ENCODE results near the gene DEFB112. TPM values are rescaled to one million over a fixed set of nuclear protein-coding genes. Genes with fewer than 3 reads are reported as not detected.
A peak's percentile ranks its signal among the peaks of the same experiment; 100 is the strongest.

DEFB112 gene, protein sequence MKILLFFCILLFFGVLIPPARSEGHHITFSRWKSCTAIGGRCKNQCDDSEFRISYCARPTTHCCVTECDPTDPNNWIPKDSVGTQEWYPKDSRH
- total RNA-seq (not detected), polyA plus RNA-seq (ENCODE audit: insufficient read length in 2 of 2) (not detected)
- long read RNA-seq, donor 1 = 0 reads
- long read RNA-seq, donor 2 = 0 reads
- long read RNA-seq, donor 3 = 0 reads
- long read RNA-seq, donor 4 = 0 reads

- Histone ChIP-seq H3K27ac (ENCODE audit: low read depth, low read length) (no peak within 1 kb of the TSS), H3K4me3 (ENCODE audit: low read depth, low read length) (no peak within 1 kb of the TSS), H3K36me3 (ENCODE audit: control insufficient read depth, insufficient read depth, low read length) (no peaks in the 10 kb centered on the region), H3K4me1 (ENCODE audit: control insufficient read depth, insufficient read depth, low read length) (no peaks in the 10 kb centered on the region), H3K27me3 (ENCODE audit: control insufficient read depth, insufficient read depth, low read length) (no peaks in the 10 kb centered on the region), H3K9me3 (ENCODE audit: control insufficient read depth, insufficient read depth, low read length) (no peaks in the 10 kb centered on the region)
- WGBS (ENCODE audit: insufficient coverage) = no CpG with 5 or more reads among the region's 1 CpG
- DNase-seq (ENCODE audit: low read depth in 4 of 6, low spot score in 6 of 6) = no peak
These were observed at the start of gene DEFB112 for GRCh38 chr6:50049829-50050228. Gene DEFB112 (minus strand): TSS chr6:50049929. CDS start chr6:50049869, 60 bp downstream.

DNA sequence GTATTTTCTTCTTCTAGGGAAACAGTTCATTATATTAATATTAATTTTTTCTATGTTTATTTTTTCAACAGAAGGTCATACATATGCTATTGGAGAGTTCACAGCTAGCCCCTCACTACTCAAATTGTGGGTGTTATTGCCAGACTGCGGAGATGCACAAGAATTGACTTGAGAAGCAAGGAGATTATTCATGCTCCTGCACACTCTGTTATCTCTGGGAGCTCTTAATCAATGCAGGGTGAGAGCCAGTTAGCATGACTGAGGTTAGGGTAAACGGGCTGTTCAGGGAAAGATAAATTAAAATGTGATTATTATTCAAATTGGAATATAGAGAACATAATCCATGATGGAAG is 48.9 kb upstream of the DEFB112 start:
- peak in 2 of 6 donors; percentile 20 to 71 for DNase-seq (ENCODE audit: low read depth in 4 of 6, low spot score in 6 of 6)
- H3K27me3 ChIP-seq (ENCODE audit: control insufficient read depth, insufficient read depth, low read length) = no peaks in the 10 kb centered on the region
- no peaks in the 10 kb centered on the region for H3K9me3 ChIP-seq (ENCODE audit: control insufficient read depth, insufficient read depth, low read length)
- H3K4me3 ChIP-seq (ENCODE audit: low read depth, low read length) = no peak overlapping the region
- WGBS (ENCODE audit: insufficient coverage) = 100% methylated on average over 1 of the region's 2 CpGs
- no peaks in the 10 kb centered on the region for H3K4me1 ChIP-seq (ENCODE audit: control insufficient read depth, insufficient read depth, low read length)
- no peaks in the 10 kb centered on the region for H3K36me3 ChIP-seq (ENCODE audit: control insufficient read depth, insufficient read depth, low read length)
- H3K27ac ChIP-seq (ENCODE audit: low read depth, low read length) = no peak overlapping the region

GRCh38 chr6:50097966-50098640 is 48.4 kb upstream of the DEFB112 start:
- no peaks in the 10 kb centered on the region for H3K4me1 ChIP-seq (ENCODE audit: control insufficient read depth, insufficient read depth, low read length)
- H3K36me3 ChIP-seq (ENCODE audit: control insufficient read depth, insufficient read depth, low read length) = no peaks in the 10 kb centered on the region
- H3K9me3 ChIP-seq (ENCODE audit: control insufficient read depth, insufficient read depth, low read length) = no peaks in the 10 kb centered on the region
- no peaks in the 10 kb centered on the region for H3K27me3 ChIP-seq (ENCODE audit: control insufficient read depth, insufficient read depth, low read length)
- no peak overlapping the region for H3K4me3 ChIP-seq (ENCODE audit: low read depth, low read length)
- no peak overlapping the region for H3K27ac ChIP-seq (ENCODE audit: low read depth, low read length)
- DNase-seq (ENCODE audit: low read depth in 4 of 6, low spot score in 6 of 6) = no peak
- 90% methylated on average over 3 of the region's 7 CpGs for WGBS (ENCODE audit: insufficient coverage)

- DNase-seq (ENCODE audit: low read depth in 4 of 6, low spot score in 6 of 6) = peak in 1 of 6 donors; percentile 56
- no peaks in the 10 kb centered on the region for H3K27me3 ChIP-seq (ENCODE audit: control insufficient read depth, insufficient read depth, low read length)
- H3K36me3 ChIP-seq (ENCODE audit: control insufficient read depth, insufficient read depth, low read length) = no peaks in the 10 kb centered on the region
- H3K27ac ChIP-seq (ENCODE audit: low read depth, low read length) = no peak overlapping the region
- no peaks in the 10 kb centered on the region for H3K9me3 ChIP-seq (ENCODE audit: control insufficient read depth, insufficient read depth, low read length)
- H3K4me1 ChIP-seq (ENCODE audit: control insufficient read depth, insufficient read depth, low read length) = no peaks in the 10 kb centered on the region
- H3K4me3 ChIP-seq (ENCODE audit: low read depth, low read length) = no peak overlapping the region
These were observed 46.6 kb upstream of the DEFB112 start for GRCh38 chr6:50096296-50096695.

- H3K9me3 ChIP-seq (ENCODE audit: control insufficient read depth, insufficient read depth, low read length) = no peaks in the 10 kb centered on the region
- no peaks in the 10 kb centered on the region for H3K4me1 ChIP-seq (ENCODE audit: control insufficient read depth, insufficient read depth, low read length)
- H3K27me3 ChIP-seq (ENCODE audit: control insufficient read depth, insufficient read depth, low read length) = no peaks in the 10 kb centered on the region
- no peak overlapping the region for H3K4me3 ChIP-seq (ENCODE audit: low read depth, low read length)
- WGBS (ENCODE audit: insufficient coverage) = no CpG with 5 or more reads among the region's 1 CpG
- H3K36me3 ChIP-seq (ENCODE audit: control insufficient read depth, insufficient read depth, low read length) = no peaks in the 10 kb centered on the region
- no peak overlapping the region for H3K27ac ChIP-seq (ENCODE audit: low read depth, low read length)
- no peak for DNase-seq (ENCODE audit: low read depth in 4 of 6, low spot score in 6 of 6)
These were observed 44.2 kb upstream of the DEFB112 start for GRCh38 chr6:50093938-50094272.

DNA sequence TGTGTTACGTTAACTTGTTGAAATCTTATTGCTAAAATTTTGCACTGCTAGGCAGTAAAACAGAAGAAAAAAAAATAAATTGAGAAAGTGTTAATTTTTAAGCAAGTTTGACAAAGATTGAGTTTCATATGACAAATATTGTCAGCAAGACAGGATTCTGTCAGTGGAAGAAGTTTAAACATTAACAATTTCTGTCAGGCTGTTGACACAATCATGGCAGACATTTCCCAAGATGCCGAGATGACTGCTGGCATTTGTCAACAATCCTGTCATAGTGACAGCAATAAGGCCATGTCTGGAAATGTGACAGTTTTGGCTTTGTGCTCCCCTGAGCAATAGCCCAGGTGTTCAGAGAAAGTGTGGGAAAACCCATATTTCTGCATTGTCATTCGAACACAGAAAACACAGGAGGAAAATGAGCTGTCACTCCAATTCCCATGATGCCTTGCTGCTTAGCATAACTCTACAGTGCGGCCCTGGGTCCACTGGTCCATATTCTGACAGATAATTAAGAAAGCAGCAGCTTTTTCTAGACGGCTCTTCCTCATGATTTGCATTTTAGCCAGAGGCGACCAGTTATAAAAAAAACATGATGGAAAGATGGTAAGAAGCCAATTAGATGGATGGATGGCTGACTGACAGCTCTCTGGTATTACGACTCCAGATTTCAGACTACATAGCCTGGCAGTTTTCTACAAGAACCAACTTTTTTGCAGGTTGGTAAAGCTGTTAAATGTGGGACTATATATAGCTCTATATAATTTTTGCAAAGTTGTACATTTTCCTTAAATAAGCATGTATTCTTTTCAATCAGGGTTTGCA is 43.6 kb upstream of the DEFB112 start:
- WGBS (ENCODE audit: insufficient coverage) = 86% methylated on average over 5 of the region's 7 CpGs
- no peak overlapping the region for H3K4me3 ChIP-seq (ENCODE audit: low read depth, low read length)

GRCh38 chr6:50091641-50092040 is 41.9 kb upstream of the DEFB112 start:
- H3K27me3 ChIP-seq (ENCODE audit: control insufficient read depth, insufficient read depth, low read length) = no peaks in the 10 kb centered on the region
- H3K9me3 ChIP-seq (ENCODE audit: control insufficient read depth, insufficient read depth, low read length) = no peaks in the 10 kb centered on the region
- no peaks in the 10 kb centered on the region for H3K4me1 ChIP-seq (ENCODE audit: control insufficient read depth, insufficient read depth, low read length)
- no peaks in the 10 kb centered on the region for H3K36me3 ChIP-seq (ENCODE audit: control insufficient read depth, insufficient read depth, low read length)
- WGBS (ENCODE audit: insufficient coverage) = no CpG with 5 or more reads among the region's 1 CpG
- H3K27ac ChIP-seq (ENCODE audit: low read depth, low read length) = no peak overlapping the region
- no peak overlapping the region for H3K4me3 ChIP-seq (ENCODE audit: low read depth, low read length)
- no peak for DNase-seq (ENCODE audit: low read depth in 4 of 6, low spot score in 6 of 6)

More for the DNA sequence above, 43.6 kb upstream of the DEFB112 start:
- Histone ChIP-seq H3K27ac (ENCODE audit: low read depth, low read length) (no peak overlapping the region), H3K27me3 (ENCODE audit: control insufficient read depth, insufficient read depth, low read length) (no peaks in the 10 kb centered on the region), H3K36me3 (ENCODE audit: control insufficient read depth, insufficient read depth, low read length) (no peaks in the 10 kb centered on the region), H3K9me3 (ENCODE audit: control insufficient read depth, insufficient read depth, low read length) (no peaks in the 10 kb centered on the region), H3K4me1 (ENCODE audit: control insufficient read depth, insufficient read depth, low read length) (no peaks in the 10 kb centered on the region)
- DNase-seq (ENCODE audit: low read depth in 4 of 6, low spot score in 6 of 6) = peak in 1 of 6 donors; percentile 92

DNA sequence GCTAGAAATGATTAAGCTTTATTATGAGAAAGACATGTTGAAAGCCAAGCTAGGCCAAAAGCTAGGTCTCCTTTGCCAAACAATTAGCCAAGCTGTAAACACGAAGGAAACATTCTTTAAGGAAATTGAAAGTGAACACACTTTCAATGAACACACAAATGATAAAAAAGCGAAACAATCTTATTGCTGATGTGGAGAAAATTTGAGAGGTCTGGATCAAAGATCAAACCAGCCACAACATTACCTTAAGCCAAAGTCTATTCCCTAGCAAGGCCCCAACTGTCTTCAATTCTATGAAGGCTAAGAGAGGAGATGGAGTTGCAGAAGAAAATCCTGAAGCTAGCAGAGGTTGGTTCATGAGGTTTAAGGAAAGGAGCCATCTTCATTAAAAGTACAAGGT is 40.2 kb upstream of the DEFB112 start:
- H3K27ac ChIP-seq (ENCODE audit: low read depth, low read length) = no peak overlapping the region

DNA sequence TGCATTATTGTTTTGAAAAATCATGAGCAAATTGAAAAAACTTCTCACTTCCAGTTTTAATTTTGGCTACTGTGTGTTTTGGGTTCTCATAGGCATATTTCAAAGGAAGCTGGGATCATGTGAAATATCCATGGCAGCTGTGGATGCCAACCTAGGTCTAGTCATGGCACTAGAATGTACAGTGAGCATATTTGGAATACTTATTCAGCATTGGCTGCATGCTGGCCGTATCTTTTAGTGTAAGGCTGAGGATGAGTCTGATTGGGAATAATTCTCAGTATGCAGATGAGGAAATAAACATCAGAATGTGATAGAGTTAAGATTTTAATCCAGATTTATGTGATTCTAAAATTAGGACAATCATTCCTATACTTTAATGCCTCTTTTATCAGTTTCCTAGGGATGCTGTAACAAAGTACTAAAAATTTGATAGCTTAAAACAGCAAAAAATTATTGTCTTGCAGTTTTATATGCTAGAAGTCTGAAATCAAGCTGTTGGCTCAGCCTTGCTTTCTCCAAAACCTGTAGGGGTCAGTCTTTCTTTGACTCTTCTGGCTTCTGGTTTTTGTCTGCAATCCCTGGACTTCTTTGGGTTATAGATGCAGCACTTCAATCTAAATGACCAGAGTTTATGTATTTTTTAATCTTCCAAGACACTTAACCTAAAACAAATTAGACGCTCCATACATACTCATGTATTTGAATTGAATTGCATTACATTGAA is 37.7 kb upstream of the DEFB112 start:
- no peaks in the 10 kb centered on the region for H3K4me1 ChIP-seq (ENCODE audit: control insufficient read depth, insufficient read depth, low read length)
- no peaks in the 10 kb centered on the region for H3K9me3 ChIP-seq (ENCODE audit: control insufficient read depth, insufficient read depth, low read length)
- WGBS (ENCODE audit: insufficient coverage) = 0% methylated on average over 1 of the region's 2 CpGs
- no peaks in the 10 kb centered on the region for H3K27me3 ChIP-seq (ENCODE audit: control insufficient read depth, insufficient read depth, low read length)
- DNase-seq (ENCODE audit: low read depth in 4 of 6, low spot score in 6 of 6) = no peak
- H3K36me3 ChIP-seq (ENCODE audit: control insufficient read depth, insufficient read depth, low read length) = no peaks in the 10 kb centered on the region
- H3K4me3 ChIP-seq (ENCODE audit: low read depth, low read length) = no peak overlapping the region
- no peak overlapping the region for H3K27ac ChIP-seq (ENCODE audit: low read depth, low read length)

More for the DNA sequence above, 40.2 kb upstream of the DEFB112 start:
- no peaks in the 10 kb centered on the region for H3K9me3 ChIP-seq (ENCODE audit: control insufficient read depth, insufficient read depth, low read length)
- H3K27me3 ChIP-seq (ENCODE audit: control insufficient read depth, insufficient read depth, low read length) = no peaks in the 10 kb centered on the region
- no peaks in the 10 kb centered on the region for H3K4me1 ChIP-seq (ENCODE audit: control insufficient read depth, insufficient read depth, low read length)
- no peaks in the 10 kb centered on the region for H3K36me3 ChIP-seq (ENCODE audit: control insufficient read depth, insufficient read depth, low read length)
- no peak for DNase-seq (ENCODE audit: low read depth in 4 of 6, low spot score in 6 of 6)
- H3K4me3 ChIP-seq (ENCODE audit: low read depth, low read length) = no peak overlapping the region
- no CpG with 5 or more reads among the region's 2 CpGs for WGBS (ENCODE audit: insufficient coverage)

All from spinal cord (tissue), 10 donors.